HG02981 (cell line): Measurements from ENCODE around the gene POGLUT3.
A peak's percentile ranks its signal among the peaks of the same experiment; 100 is the strongest.

Experiments used
- ATAC-seq: cut with Tn5 transposase; IDR thresholded peaks from one replicate; pipeline ENCODE4 v1.9.1; 2021; ENCODE audit warnings: mild to moderate bottlenecking, moderate library complexity; ENCODE audit not compliant: unreplicated experiment

The POGLUT3 gene

DNA sequence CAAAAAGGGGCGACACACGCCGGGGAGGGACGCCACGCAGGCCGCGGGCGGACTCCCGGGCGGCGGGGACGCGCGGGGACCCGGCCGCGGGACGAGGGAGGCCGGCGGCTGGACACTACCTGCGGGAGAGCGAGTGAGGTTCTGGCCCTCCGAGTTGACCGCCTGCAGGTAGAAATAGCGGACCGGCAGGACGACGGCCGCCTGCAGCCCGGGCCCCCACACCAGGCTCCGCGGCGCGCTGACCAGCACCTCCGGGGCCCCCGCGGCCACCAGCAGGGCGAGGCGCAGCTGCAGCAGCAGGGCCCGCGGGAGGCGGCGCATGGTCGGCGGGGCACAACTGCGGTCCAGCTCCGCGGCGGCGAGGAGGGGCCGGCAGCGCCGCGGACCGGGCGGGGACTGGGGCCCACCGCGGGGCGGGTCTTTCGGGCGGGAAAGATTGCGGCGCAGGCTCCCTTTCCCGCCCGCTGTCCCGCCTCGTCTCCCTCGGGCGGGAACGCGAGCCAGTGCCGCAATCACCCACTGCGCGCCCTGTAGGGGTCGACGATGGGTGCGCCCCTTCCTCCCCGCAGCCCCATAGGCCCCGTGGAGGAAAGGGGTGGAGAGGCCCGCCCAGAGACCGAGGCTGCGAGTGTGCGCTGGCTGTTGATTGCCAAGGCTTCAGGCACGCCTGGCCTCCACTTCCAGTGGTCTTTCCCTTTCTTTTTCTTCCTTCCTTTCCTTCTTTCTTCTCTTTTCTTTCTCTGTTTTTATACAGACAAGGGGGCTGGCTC, at the start of gene POGLUT3:
TSS of gene POGLUT3 (minus strand) at position 339 of the 770 bp plus-strand sequence. CDS start at position 321, 18 bp downstream.
- peak; percentile 55 for ATAC-seq

GRCh38 chr11:108545909-108546501, 47.8 kb upstream of the POGLUT3 start:
- ATAC-seq, result no peak

DNA sequence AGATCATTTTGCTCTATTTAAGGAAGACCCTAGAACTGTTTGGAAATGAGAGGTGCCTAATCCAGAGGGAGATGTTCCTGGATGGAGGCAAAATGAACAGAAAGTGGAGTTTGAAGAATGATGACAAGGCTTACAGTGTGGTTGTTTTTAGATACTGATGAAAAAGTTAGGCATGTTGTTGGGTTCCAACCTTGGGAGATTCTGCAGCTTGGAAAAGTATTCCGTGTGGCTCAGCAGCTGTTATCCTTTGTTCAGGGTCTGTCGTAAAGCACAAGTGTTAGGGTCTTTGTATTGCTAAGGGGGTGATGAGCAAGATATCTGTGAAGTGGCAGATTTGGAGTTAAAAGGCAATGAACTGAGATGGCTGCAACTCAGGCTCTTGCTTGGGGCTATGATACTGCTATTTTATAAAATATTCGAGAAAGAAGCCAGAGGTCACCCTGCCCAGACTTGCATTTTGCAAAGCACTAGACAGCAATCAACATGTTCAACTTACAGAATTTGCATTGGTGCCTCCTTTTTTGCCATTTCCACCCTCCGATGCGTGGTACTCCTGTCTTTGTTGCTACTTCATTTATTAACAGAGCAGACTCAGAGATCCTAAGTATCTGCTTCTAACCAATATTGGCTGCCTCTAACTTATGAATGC, 45.3 kb upstream of the POGLUT3 start:
- no peak for ATAC-seq

- ATAC-seq, result no peak
Measured at GRCh38 chr11:108541531-108541930, 43.3 kb upstream of the POGLUT3 start.

DNA sequence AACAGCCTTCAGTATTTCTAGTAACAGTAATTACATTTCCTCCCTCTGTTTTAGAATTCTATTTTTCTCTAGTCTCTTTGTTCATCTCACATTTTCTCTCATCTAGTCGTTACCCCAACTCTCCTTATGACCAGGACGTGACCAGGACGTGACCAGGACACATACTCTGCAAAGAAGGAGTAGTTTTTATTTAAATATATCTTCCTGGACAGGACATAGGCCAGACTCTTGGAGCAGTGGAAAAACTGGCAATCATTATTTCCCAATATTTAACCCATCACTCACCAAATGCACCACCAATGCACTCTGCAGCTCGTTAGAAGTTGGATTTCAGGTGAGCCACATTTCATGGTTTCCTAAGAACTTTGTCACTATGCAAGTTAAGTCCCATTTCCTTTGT, 40.3 kb upstream of the POGLUT3 start:
- ATAC-seq, result no peak

- ATAC-seq, result no peak
Measured at GRCh38 chr11:108538022-108538424, 39.8 kb upstream of the POGLUT3 start.

GRCh38 chr11:108536783-108537182, 38.6 kb upstream of the POGLUT3 start:
- ATAC-seq, result no peak

DNA sequence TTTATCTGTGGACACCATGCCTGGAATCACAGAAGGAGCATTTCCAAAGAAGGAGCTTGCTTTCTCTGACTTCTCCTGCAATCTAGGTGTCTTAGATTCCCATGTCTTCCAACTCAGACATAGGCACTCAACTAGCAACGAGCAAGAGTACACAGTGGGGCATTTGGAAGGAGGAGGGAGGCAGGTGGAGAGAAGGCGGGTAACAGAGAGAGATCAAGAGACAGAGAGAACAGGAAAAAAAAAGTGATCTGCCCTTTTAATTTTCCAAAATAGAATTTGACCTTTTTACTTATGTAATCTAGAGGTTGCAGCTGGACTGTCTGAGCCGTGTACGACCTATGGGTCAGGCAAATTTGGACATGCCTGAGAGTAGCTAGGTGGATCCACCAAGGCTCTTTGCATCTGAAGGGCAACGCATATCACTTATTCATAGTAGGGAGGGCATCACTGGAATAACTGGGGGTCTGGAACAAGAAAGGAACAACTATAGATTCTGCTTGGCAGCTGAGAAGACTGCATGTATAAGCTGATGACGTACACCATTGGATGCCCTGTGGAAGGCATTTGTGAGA, 37.3 kb upstream of the POGLUT3 start:
- ATAC-seq, result no peak

- no peak for ATAC-seq
Measured at GRCh38 chr11:108534274-108534882, 36.2 kb upstream of the POGLUT3 start.

GRCh38 chr11:108530426-108530825, 32.2 kb upstream of the POGLUT3 start:
- ATAC-seq, result no peak

DNA sequence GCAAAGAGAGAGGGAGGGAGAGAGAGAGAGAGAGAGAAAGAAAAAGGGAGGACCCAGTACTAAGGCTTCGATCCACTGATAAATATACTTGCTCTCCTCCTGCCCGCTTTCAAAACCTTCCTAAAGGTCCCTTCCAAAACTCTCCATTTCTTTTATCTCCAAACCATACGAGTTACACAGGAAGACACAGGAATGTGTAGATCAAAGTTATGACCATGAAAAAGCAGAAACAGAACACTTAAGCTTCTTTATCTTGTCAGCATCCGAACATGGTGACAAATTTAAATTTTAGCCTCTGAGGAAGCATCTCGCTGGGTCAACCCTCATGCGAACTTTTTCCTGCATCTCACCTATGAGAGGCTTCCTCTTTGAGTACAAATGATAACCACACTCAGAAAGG, 29.2 kb upstream of the POGLUT3 start:
- no peak for ATAC-seq

- ATAC-seq, result no peak
Measured at GRCh38 chr11:108525161-108525560, 27.0 kb upstream of the POGLUT3 start.

DNA sequence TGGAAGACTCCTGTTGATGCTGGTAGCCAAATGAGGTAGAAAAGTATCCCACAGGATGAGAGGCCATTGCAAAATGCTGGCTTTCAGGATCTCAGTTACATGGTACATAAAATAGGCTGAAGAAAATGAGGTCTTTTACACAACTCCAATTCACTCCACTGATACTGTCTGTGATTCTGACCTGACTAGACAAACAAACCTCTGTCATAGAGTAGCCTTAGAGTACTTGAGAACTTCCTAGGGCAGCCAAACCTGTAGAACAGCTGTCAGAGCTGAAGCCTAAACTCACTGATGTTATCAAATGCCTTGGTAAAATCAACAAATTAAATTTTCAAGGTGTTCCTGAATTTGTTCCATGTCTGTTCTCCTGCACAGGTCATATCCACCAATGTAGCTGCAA, 26.2 kb upstream of the POGLUT3 start:
- ATAC-seq, result no peak

GRCh38 chr11:108522318-108522717, 24.1 kb upstream of the POGLUT3 start:
- ATAC-seq, result no peak

GRCh38 chr11:108518581-108518980, 20.4 kb upstream of the POGLUT3 start:
- ATAC-seq, result no peak

DNA sequence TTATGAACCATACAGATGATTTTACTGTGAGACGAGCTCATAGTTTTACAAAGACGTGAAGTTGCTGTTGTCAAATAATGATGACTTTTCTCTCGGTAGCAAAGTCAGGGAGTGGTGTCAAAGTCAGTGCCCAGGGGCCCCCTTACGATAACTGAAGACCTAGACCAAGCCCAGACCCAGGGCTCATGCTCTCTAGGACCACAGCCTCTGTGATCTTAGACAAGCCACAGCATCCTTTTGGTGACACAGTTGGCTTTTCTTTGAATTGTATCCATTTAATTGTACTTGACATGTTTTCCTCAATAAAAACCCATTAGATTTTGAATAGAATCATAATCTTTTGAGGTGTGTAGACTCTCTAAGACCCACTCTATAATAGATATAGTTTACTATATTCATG, 17.9 kb upstream of the POGLUT3 start:
- no peak for ATAC-seq

- ATAC-seq, result no peak
Measured at GRCh38 chr11:108512708-108513107, 14.5 kb upstream of the POGLUT3 start.

DNA sequence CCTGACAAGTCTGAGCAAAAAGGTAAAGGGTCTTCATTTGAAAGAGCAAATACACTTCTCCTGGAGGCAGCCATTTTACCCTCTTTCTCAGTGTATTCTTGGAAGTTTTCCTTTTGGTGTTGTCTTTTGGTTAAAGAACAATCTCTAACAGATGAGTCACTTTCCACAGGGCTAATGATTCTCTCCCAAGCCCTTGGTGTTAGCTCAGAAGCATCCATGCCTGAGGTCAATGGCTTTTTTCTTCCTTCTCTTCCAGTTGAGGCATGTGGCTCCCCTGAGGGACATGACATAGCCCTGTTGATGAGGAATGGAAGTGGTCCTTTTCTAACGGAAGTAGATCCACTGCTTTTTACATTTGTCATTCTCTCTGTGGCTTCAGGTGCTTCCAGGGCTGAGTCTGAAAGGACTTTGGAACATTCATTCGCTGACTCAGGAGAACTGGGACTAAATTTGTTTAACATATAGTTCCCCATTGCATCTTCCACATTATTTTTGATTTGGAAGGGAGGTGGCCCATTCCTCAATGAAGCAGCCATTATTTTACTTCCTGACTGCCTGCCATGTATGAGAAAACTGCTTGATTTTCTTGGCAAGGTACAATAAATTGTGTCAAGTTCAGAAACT, 13.8 kb upstream of the POGLUT3 start:
- no peak for ATAC-seq

GRCh38 chr11:108508653-108509593, 10.7 kb upstream of the POGLUT3 start:
- no peak for ATAC-seq

DNA sequence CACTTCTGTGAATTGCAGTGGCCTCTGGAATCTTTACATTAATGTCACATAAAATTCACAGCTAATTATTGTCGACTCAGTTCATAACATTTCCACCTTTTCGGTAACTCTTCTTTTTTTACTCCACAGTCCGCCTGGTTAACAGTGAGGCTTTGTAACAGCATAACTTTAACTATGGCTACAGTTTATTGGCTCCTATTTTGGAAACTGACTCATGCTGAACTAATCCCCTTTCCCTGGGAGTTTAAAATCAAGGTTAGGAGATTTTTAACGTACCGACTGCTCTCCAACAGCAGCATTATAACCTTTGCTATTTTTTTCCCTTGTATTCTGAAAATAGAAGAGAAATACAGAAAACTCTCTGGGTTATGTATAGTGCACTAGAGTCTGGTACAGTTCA, 3.2 kb upstream of the POGLUT3 start:
- ATAC-seq, result no peak
